K562 (cell line): ENCODE measurements around the gene ZNF800. TPM values are rescaled to one million over a fixed set of nuclear protein-coding genes. Genes with fewer than 3 reads are reported as not detected.

Source experiments
- BDP1 ChIP-seq: IDR thresholded peaks from 3 replicates; pipeline ENCODE4 v1.6.1; 2011; ENCODE audit not compliant: insufficient read length, insufficient read depth
- CBFA2T3 ChIP-seq: fragments of 450-650 bp; IDR thresholded peaks from 2 replicates; pipeline ENCODE4 v1.6.1; 2017
- CBX1 ChIP-seq: sonication (generic); IDR thresholded peaks from 2 replicates; pipeline ENCODE4 v1.6.1; 2016; ENCODE audit warnings: antibody characterized with exemption, low read depth, mild to moderate bottlenecking
- CEBPG ChIP-seq, 3 experiments: fragments of 200-800 bp in 1 of 3; sonication (Bioruptor generic) in 1 of 3; sonication (generic) in 1 of 3; formaldehyde crosslinking in 1 of 3; IDR thresholded peaks in 2 of 3; conservative IDR thresholded peaks in 1 of 3; 2 replicates each; pipeline versions ENCODE4 v1.6.1 to v1.8.0; 2016 to 2022; ENCODE audit warnings: missing compliant biosample characterization in 2 of 3, missing genetic modification characterization in 2 of 3, mild to moderate bottlenecking in 1 of 3, missing genetic modification reagents in 1 of 3
- CTBP1 ChIP-seq: fragments of 450-650 bp; IDR thresholded peaks from 2 replicates; pipeline ENCODE4 v1.6.1; 2016; ENCODE audit warnings: borderline replicate concordance
- EHMT2 ChIP-seq: fragments of 450-650 bp; IDR thresholded peaks from 2 replicates; pipeline ENCODE4 v1.6.1; 2018; ENCODE audit warnings: antibody characterized with exemption
- ELF4 ChIP-seq: fragments of 450-650 bp; formaldehyde crosslinking; IDR thresholded peaks from 2 replicates; pipeline ENCODE4 v1.4.0; 2022; ENCODE audit warnings: missing genetic modification characterization
- FOXA3 ChIP-seq, 2 experiments: fragments of 450-650 bp in 1 of 2; sonication (generic) in 1 of 2; formaldehyde crosslinking; IDR thresholded peaks in 1 of 2; conservative IDR thresholded peaks in 1 of 2; 2 replicates each; pipeline versions ENCODE4 v1.4.0 to v1.8.0; 2020 to 2022; ENCODE audit warnings: mild to moderate bottlenecking in 2 of 2, missing genetic modification reagents in 1 of 2
- HMGN3 ChIP-seq: IDR thresholded peaks from 2 replicates; pipeline ENCODE4 v1.6.1; 2011; ENCODE audit warnings: borderline replicate concordance, low read depth, mild to moderate bottlenecking, mixed read lengths, low read length; ENCODE audit not compliant: insufficient read length; ENCODE audit errors: extremely low read depth
- JUN ChIP-seq, 2 experiments: sonication (generic) in 1 of 2; formaldehyde crosslinking in 1 of 2; IDR thresholded peaks; 2 replicates each; pipeline versions ENCODE4 v1.6.1 to v1.8.0; 2012 to 2022; ENCODE audit warnings: borderline replicate concordance in 2 of 2, mild to moderate bottlenecking in 2 of 2, improper control_type of control experiment in 1 of 2, low read depth in 1 of 2, low read length in 1 of 2, missing genetic modification reagents in 1 of 2
- MTA1 ChIP-seq: fragments of 450-650 bp; IDR thresholded peaks from 2 replicates; pipeline ENCODE4 v1.6.1; 2017; ENCODE audit warnings: borderline replicate concordance
- MTA3 ChIP-seq: fragments of 450-650 bp; formaldehyde crosslinking; IDR thresholded peaks from 2 replicates; pipeline ENCODE4 v1.6.1; 2017; ENCODE audit warnings: mild to moderate bottlenecking, borderline replicate concordance
- NFIC ChIP-seq: fragments of 450-650 bp; IDR thresholded peaks from 2 replicates; pipeline ENCODE4 v1.6.1; 2017; ENCODE audit warnings: mild to moderate bottlenecking, inconsistent platforms
- NR2F6 ChIP-seq: fragments of 450-650 bp; formaldehyde crosslinking; IDR thresholded peaks from 2 replicates; pipeline ENCODE4 v1.4.0; 2020; ENCODE audit warnings: mild to moderate bottlenecking
- POLR2H ChIP-seq: IDR thresholded peaks from 2 replicates; pipeline ENCODE4 v1.6.1; 2016; ENCODE audit warnings: missing genetic modification characterization, low read depth, mild to moderate bottlenecking, control low read depth, missing compliant biosample characterization, moderate library complexity
- PURB ChIP-seq: sonication (generic); formaldehyde crosslinking; IDR thresholded peaks from 2 replicates; pipeline ENCODE4 v1.9.0; 2021; ENCODE audit warnings: low read depth, mild to moderate bottlenecking, missing genetic modification reagents
- RBM34 ChIP-seq: fragments of 200-400 bp; formaldehyde crosslinking; IDR thresholded peaks from 2 replicates; pipeline ENCODE4 v1.6.1; 2018; ENCODE audit warnings: low read length, borderline replicate concordance; ENCODE audit not compliant: insufficient read depth
- RFX1 ChIP-seq: fragments of 450-650 bp; IDR thresholded peaks from 2 replicates; pipeline ENCODE4 v1.6.1; 2016; ENCODE audit warnings: mild to moderate bottlenecking, moderate library complexity
- RFX7 ChIP-seq: fragments of 250-450 bp; sonication (Bioruptor Pico); IDR thresholded peaks from 2 replicates; pipeline ENCODE4 v1.5.1; 2021; ENCODE audit warnings: mild to moderate bottlenecking
- SLC30A9 ChIP-seq: fragments of 250-450 bp; sonication (Bioruptor Pico); IDR thresholded peaks from 2 replicates; pipeline ENCODE4 v1.8.0; 2022; ENCODE audit warnings: mild to moderate bottlenecking, moderate library complexity
- ZNF143 ChIP-seq: sonication (generic); formaldehyde crosslinking; IDR thresholded peaks from 2 replicates; pipeline ENCODE4 v1.9.0; 2022; ENCODE audit warnings: mild to moderate bottlenecking, missing genetic modification reagents
- ZNF583 ChIP-seq: fragments of 250-450 bp; sonication (Bioruptor Pico); IDR thresholded peaks from 2 replicates; pipeline ENCODE4 v1.4.0; 2020
- ZNF695 ChIP-seq: fragments of 450-650 bp; formaldehyde crosslinking; IDR thresholded peaks from 2 replicates; pipeline ENCODE4 v1.4.0; 2020; ENCODE audit warnings: mild to moderate bottlenecking, moderate library complexity
- polyA plus RNA-seq, 8 experiments: library from polyadenylated mRNA; depleted of rRNA in 4 of 8; stranded (reverse) in 5 of 8; unstranded in 3 of 8; fragments of >200 nt; fragmentation: Nextera tagmentation in 2 of 8; fragmentation: Illumina TruSeq in 1 of 8; extraction: Ambion mirVana in 2 of 8; extraction: Trizol in 1 of 8; gene quantifications; 2 replicates each; pipeline versions ENCODE4 v1.2.1 to v1.2.3, GENCODE V29; 2011 to 2014; ENCODE audit warnings: inconsistent platforms in 1 of 8, missing spikeins in 1 of 8
- total RNA-seq, 7 experiments: library from RNA; depleted of rRNA in 6 of 7; stranded (reverse); fragments of >200 nt in 6 of 7; fragmentation: Illumina TruSeq in 2 of 7; extraction: Trizol in 2 of 7; gene quantifications; 2 replicates each; pipeline versions ENCODE4 v1.2.1 to v1.2.3, GENCODE V29; 2011 to 2021; ENCODE audit warnings: low replicate concordance in 1 of 7
- TF ChIP-seq, protein P1 (sequence below): sonication (generic); formaldehyde crosslinking; IDR thresholded peaks from 2 replicates; pipeline ENCODE4 v1.8.0; 2022; ENCODE audit warnings: mild to moderate bottlenecking, missing genetic modification reagents
- TF ChIP-seq, protein P2 (sequence below): fragments of 450-650 bp; formaldehyde crosslinking; IDR thresholded peaks from 2 replicates; pipeline ENCODE4 v1.4.0; 2020; ENCODE audit warnings: mild to moderate bottlenecking, moderate library complexity
- TF ChIP-seq, protein P3 (sequence below): sonication (generic); IDR thresholded peaks from 2 replicates; pipeline ENCODE4 v1.6.1; 2016

The ZNF800 gene
- total and polyA plus RNA-seq, 9 of the 15 experiments (the other 6 are each of a cell fraction or from before 2014, with no cell fraction given) = 7.5 to 58.3 (median 33.4) TPM

DNA sequence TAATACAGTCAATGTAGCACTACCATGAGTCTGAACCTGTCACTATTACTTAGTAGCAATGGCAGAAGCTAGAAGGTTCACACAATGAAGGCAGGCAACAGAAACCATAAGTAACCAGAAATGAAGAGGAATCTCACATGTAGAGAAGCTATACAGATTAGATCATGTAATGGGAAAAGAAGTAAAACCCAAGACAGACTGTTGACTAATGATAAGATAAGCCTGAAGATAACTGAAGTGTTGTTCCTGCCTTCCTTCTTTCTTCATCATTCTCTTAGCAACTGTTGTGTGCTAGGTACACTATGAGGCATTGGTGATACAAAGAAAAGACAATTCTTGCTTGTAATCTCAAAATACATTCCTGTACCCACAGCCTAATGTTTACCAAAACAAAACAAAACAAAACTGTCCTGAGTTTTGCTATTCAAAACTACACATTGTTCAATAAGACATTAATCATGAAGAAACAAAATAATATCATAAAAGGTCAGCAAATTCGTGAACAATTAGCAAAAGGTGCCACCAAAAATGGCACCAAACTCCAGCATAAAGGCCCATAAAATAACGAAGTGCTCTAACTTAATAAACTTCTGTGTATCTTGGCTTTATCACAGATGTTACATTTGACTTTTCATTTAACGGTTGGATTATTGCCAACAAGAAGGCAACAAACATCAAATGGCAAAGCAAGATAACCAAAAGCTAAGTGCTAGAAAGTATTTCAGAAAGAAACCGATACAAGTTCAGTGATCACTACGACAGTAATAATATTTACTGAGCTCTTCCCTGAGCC lies 27.1 kb downstream of the ZNF800 start (continued):
- TF ChIP-seq JUN (IDR thresholded peaks at IDR 0.05; ENCODE audit: borderline replicate concordance, low read depth, low read length) (no peak), JUN (CRISPR knock-in tag; IDR thresholded peaks at IDR 0.05; ENCODE audit: borderline replicate concordance) (0 out of 2 replicates have a peak, but pooled peaks have one; percentile 28), RFX7 (no peak), POLR2H (tag) (peak; percentile 51), RBM34 (no peak), BDP1 (no peak), SLC30A9 (CRISPR knock-in tag) (no peak), CTBP1 (peak; percentile 88; the same call in 1 of the 2 replicates), MTA3 (no peak), CBFA2T3 (peak; percentile 75), CBX1 (no peak), NR2F6 (CRISPR knock-in tag) (no peak), FOXA3 (CRISPR knock-in tag; conservative IDR thresholded peaks at IDR 0.05 in 1 of 2, IDR thresholded peaks at IDR 0.05 in 1 of 2) (peak in 1 of 2 experiments; percentile 64; a peak in 1 of 4 replicates), ZNF143 (CRISPR knock-in tag) (no peak), ELF4 (CRISPR knock-in tag) (peak; percentile 82; the same call in 1 of the 2 replicates), MTA1 (peak; percentile 88), EHMT2 (peak; percentile 62; the same call in 1 of the 2 replicates), NFIC (peak; percentile 95), ZNF583 (0 out of 2 replicates have a peak, but pooled peaks have one; percentile 31), ZNF695 (CRISPR knock-in tag) (no peak), HMGN3 (peak; percentile 24), PURB (CRISPR knock-in tag) (no peak), RFX1 (peak; percentile 61), CEBPG (CRISPR knock-in tag; IDR thresholded peaks at IDR 0.05) (no peak), CEBPG (tag; conservative IDR thresholded peaks at IDR 0.05 in 1 of 2, IDR thresholded peaks at IDR 0.05 in 1 of 2) (0 out of 4 replicates have a peak, but pooled peaks of 1 of the 2 experiments have one; percentile 15)
- TF ChIP-seq, protein P1, sequence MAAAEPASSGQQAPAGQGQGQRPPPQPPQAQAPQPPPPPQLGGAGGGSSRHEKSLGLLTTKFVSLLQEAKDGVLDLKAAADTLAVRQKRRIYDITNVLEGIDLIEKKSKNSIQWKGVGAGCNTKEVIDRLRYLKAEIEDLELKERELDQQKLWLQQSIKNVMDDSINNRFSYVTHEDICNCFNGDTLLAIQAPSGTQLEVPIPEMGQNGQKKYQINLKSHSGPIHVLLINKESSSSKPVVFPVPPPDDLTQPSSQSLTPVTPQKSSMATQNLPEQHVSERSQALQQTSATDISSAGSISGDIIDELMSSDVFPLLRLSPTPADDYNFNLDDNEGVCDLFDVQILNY = no peak
- TF ChIP-seq, protein P2, sequence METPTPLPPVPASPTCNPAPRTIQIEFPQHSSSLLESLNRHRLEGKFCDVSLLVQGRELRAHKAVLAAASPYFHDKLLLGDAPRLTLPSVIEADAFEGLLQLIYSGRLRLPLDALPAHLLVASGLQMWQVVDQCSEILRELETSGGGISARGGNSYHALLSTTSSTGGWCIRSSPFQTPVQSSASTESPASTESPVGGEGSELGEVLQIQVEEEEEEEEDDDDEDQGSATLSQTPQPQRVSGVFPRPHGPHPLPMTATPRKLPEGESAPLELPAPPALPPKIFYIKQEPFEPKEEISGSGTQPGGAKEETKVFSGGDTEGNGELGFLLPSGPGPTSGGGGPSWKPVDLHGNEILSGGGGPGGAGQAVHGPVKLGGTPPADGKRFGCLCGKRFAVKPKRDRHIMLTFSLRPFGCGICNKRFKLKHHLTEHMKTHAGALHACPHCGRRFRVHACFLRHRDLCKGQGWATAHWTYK = 0 out of 2 replicates have a peak, but pooled peaks have one; percentile 53
- TF ChIP-seq, protein P3, sequence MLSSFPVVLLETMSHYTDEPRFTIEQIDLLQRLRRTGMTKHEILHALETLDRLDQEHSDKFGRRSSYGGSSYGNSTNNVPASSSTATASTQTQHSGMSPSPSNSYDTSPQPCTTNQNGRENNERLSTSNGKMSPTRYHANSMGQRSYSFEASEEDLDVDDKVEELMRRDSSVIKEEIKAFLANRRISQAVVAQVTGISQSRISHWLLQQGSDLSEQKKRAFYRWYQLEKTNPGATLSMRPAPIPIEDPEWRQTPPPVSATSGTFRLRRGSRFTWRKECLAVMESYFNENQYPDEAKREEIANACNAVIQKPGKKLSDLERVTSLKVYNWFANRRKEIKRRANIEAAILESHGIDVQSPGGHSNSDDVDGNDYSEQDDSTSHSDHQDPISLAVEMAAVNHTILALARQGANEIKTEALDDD = peak; percentile 32; the same call in 1 of the 2 replicates
